Mucosa of descending colon (tissue), 3 donors: ENCODE results near the gene VPS37B. TPM values are rescaled to one million over a fixed set of nuclear protein-coding genes. Genes with fewer than 3 reads are reported as not detected.
A peak's percentile ranks its signal among the peaks of the same experiment; 100 is the strongest.

Source experiments
- ATAC-seq: fragments of 200-7000 bp; cut with Tn5 transposase; one replicate; pipeline ENCODE4 v1.9.1; 2020; ENCODE audit warnings: mild to moderate bottlenecking, moderate library complexity
- DNase-seq, 3 donors: peaks; one replicate each; pipeline ENCODE4 v3.0.0-alpha.2; 2020
- H3K36me3 ChIP-seq: fragments of 200-600 bp; one replicate; pipeline ENCODE4 v1.8.0; 2021; ENCODE audit warnings: low read depth, mild to moderate bottlenecking
- H3K4me1 ChIP-seq: fragments of 200-600 bp; one replicate; pipeline ENCODE4 v1.8.0; 2021; ENCODE audit warnings: low read depth, mild to moderate bottlenecking
- H3K4me3 ChIP-seq: fragments of 200-600 bp; one replicate; pipeline ENCODE4 v1.8.0; 2021; ENCODE audit warnings: mild to moderate bottlenecking
- H3K9me3 ChIP-seq: fragments of 200-600 bp; one replicate; pipeline ENCODE4 v1.8.0; 2021; ENCODE audit warnings: mild to moderate bottlenecking
- intact Hi-C, 2 donors: fragments of 100-400 bp; cut with DNase I in 1 of 2; cut with micrococcal nuclease in 1 of 2; formaldehyde crosslinking; loops; one replicate each; pipeline versions ENCODE4 v1.11.0 to v1.11.1; 2022; cut with DNase I, micrococcal nuclease
- total RNA-seq, 3 donors: library from RNA; stranded (reverse); fragmentation: NEBNext Ultra II Directional in 2 of 3; extraction: Animal tissue kit (Norgen Biotek cat#: 25700) in 2 of 3; gene quantifications; one replicate each; pipeline versions ENCODE4 v1.2.1 to v1.2.4, GENCODE V29; 2021 to 2023
- TF ChIP-seq, protein P1 (sequence below): fragments of 200-600 bp; IDR thresholded peaks from one replicate; pipeline ENCODE4 v1.8.0; 2022; ENCODE audit warnings: antibody characterized with exemption, mild to moderate bottlenecking
- donor health status: DM: no; HTN: no; CAD: no; lungs with moderate emphysema.
- donor health status: DM: no; HTN: no; CAD: no.
- donor health status: DM: no; HTN: yes; CAD: no.

VPS37B gene
- total RNA-seq, 3 donors from 2014 or later, result 50.7 to 108 (median 81.8) TPM

DNA sequence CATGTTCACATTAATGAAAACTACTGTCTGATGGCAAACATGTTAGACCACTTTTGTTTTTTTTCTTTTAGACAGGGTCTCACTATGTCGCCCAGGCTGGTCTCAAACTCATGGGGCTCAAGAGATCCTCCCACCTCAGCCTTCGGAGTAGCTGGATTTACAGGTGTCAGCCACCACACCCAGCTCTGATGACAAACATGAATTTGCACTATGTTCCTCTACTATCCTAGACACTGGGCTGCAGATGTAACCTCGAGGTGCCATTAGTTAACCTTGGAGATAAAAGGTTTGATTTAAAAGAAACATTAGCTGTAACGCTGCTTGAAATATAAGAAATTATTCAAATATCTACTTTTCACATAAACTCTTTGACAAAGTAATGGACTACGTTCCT lies 8.1 kb downstream of the VPS37B start:
- TF ChIP-seq, protein P1, sequence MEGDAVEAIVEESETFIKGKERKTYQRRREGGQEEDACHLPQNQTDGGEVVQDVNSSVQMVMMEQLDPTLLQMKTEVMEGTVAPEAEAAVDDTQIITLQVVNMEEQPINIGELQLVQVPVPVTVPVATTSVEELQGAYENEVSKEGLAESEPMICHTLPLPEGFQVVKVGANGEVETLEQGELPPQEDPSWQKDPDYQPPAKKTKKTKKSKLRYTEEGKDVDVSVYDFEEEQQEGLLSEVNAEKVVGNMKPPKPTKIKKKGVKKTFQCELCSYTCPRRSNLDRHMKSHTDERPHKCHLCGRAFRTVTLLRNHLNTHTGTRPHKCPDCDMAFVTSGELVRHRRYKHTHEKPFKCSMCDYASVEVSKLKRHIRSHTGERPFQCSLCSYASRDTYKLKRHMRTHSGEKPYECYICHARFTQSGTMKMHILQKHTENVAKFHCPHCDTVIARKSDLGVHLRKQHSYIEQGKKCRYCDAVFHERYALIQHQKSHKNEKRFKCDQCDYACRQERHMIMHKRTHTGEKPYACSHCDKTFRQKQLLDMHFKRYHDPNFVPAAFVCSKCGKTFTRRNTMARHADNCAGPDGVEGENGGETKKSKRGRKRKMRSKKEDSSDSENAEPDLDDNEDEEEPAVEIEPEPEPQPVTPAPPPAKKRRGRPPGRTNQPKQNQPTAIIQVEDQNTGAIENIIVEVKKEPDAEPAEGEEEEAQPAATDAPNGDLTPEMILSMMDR, result no peak
- peak overlapping the region; percentile 0 for H3K4me3 ChIP-seq
- intact Hi-C loops, result no loop called here
- no peaks in the 10 kb centered on the region for H3K36me3 ChIP-seq
- no peak for DNase-seq
- ATAC-seq, result peak; percentile 47
- no peaks in the 10 kb centered on the region for H3K9me3 ChIP-seq
- peaks cover 76% of the 10 kb centered on the region for H3K4me1 ChIP-seq

DNA sequence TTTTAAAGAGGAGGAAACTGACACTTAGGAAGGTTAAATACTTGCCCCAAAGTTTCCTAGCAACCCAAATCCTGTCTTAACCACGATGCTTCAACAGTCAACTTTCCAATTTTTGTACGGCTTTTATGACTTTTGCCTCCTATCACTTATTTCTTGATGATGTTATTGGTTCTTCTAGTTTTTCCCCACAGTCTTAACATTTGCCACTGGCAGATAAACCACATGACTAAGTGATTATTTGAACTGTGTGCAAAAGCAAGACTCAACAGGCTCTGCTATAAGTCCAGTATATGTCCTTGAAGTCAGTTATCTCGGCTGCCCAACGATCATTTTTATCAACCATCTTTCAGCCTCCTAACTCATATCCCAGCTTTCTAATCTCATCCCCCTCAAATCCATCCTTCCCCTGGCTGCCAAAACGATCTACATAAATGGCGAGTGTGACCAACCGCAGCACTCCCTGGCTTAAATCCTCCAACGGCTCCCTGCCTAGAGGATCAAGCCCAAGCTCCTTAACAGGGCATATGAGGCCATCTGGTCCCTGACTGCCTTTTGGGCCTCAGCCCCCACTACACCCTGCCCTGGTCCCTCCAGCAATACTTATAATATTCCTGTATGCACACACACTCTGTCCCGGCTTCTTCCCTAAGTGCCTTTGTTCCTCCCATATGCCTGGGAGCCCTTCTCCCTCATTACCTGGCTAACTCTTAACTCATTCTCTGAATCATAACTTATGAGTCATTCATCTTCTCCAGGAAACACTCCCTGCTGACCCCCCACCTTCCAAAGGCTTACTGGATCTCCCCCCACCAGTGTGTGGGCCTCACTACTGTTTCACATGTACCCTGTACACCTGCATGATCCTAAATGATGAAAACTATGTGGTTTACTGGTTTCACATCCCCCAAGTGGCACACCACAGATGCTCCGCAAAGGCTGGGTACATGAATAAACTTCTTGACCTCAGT lies 8.8 kb downstream of the VPS37B start:
- TF ChIP-seq, protein P1, result no peak
- Histone ChIP-seq H3K4me3 (no peak overlapping the region), H3K9me3 (no peaks in the 10 kb centered on the region), H3K36me3 (no peaks in the 10 kb centered on the region), H3K4me1 (peaks cover 69% of the 10 kb centered on the region)
- DNase-seq, result peak in 1 of 3 donors; percentile 39
- intact Hi-C loops, result no loop called here
- peak; percentile 58 for ATAC-seq

DNA sequence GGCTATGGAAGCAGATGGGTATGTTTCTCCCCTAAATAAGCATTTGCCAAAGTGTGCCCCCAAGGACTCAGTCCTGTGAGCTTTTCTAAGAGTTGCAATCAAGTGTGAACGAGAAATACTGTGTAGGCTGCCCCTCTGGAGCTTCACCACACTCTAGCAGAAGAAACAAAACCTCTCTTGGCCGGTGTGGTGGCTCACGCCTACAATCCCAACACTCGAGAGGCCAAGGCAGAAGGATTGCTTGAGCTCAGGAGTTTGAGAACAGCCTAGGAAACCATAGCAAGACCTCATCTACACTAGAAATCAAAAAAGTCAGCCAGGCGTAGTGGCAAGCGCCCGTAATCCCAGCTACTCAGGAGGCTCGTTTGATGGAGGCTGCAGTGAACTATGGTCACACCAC lies 9.8 kb downstream of the VPS37B start:
- ATAC-seq, result no peak
- Histone ChIP-seq H3K4me1 (peaks cover 62% of the 10 kb centered on the region), H3K4me3 (no peak overlapping the region), H3K9me3 (no peaks in the 10 kb centered on the region), H3K36me3 (no peaks in the 10 kb centered on the region)
- intact Hi-C loops, result no loop called here
- TF ChIP-seq, protein P1, result no peak
- no peak for DNase-seq

DNA sequence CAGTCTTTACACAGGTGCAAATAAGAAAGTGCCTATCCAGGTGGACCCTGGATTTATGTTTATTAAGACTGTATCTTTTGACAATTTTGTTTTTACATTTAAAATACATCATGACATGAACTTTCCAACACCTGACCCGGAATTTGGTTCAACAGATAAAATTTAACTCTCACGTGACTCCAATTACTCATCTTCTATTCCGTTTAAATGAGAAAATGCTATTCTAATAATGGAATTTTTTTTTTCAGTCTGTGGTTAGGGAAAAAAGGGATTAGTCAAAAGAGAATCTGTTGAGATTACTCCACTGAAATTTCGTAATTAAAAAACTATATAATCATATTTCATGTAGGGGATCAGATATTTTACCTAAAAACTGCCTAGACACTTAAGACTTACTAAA lies 11.1 kb downstream of the VPS37B start:
- Histone ChIP-seq H3K36me3 (no peaks in the 10 kb centered on the region), H3K4me3 (no peak overlapping the region), H3K9me3 (no peaks in the 10 kb centered on the region), H3K4me1 (peaks cover 53% of the 10 kb centered on the region)
- ATAC-seq (no peak), DNase-seq (no peak)
- TF ChIP-seq, protein P1, result no peak
- intact Hi-C loops, result no loop called here

DNA sequence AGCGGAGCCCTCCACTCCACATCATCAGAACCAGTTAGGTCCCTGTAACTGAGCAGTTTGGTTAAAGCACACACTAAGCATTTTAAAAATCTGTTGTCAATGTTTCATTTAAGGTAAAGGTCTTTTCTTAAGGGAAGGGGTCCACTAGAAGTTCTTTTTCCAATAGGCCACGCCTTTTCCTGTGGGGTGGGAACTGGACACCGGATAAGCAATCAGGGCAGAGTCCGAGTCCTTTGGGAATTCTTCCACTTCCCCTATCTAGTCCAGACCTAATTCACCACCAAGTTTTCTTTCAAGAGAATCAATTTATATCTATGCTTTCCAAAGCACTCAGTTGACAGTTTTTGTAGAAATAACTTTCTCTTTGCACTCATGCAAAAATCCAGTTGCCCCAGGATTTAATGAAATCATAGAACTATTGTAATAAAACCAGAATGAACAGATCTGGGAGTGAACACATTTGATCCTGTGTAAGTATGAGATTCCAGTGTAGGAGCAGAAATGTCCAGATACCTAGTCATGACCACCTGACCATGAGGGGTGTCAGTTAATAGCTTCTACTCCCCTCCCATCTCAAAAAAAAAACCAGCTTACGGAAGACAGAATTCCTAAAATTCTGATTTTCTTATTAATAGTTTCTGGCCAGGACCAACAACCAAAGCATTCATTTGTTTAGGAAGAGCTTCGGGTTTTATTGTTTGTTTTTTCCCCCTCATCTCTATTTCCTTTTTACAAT lies 11.7 kb downstream of the VPS37B start:
- H3K4me3 ChIP-seq, result no peak overlapping the region
- H3K4me1 ChIP-seq, result peaks cover 48% of the 10 kb centered on the region
- no peaks in the 10 kb centered on the region for H3K36me3 ChIP-seq
- DNase-seq (no peak), ATAC-seq (no peak)
- intact Hi-C loops, result no loop called here
- TF ChIP-seq, protein P1, result no peak
- H3K9me3 ChIP-seq, result no peaks in the 10 kb centered on the region
